ENCODE measurements around the gene PIK3C3.

Gene PIK3C3

DNA sequence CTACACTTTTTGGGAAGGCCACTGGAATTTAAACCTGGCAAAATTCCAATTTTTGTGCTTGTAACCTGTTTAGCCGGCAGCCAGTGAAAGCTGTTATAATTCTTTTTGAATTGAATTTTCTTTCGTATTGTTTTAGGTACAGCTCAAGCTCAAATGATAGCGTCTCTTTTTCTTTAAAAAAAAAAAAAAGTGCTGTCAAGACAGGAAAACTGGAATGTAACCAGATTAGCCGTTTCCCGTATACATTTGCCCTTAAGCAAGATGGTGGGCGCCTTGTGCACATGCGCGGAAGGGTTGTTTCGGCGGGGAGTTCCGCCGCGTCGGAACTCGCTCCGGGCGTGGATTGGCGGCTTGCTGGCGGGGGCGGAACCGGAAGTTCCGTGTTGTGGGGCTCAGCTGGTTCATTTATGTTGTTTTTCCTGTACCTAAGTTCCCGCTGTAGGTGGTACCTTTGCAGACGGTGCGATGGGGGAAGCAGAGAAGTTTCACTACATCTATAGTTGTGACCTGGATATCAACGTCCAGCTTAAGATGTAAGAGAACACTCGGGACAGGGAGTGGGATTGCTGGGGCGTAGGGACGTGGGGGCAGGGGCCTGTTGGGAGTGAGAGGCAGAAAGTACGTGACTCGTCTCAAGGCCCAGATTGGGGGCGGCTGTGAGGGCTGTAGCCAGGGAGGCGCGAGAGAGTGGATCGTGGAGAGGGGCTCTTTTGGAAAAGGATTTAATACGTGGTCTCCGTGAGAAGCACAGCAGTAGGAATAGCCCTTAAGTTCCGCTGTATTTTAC lies at the start of gene PIK3C3:
Gene PIK3C3 (plus strand): TSS at position 408 of the 787 bp plus-strand sequence. CDS start 58 bp downstream, at position 466.
- ChIA-PET POLR2A (interaction anchor here (0.6 to 0.9 kb wide), 2 partner anchors 10 to 44 kb away, joined by 3 read pairs; no protein-coding TSS in a partner anchor), CTCF (interaction anchor here (0.6 kb wide), 2 partner anchors 14 to 33 kb away, joined by 3 to 5 read pairs; no protein-coding TSS in a partner anchor)
- TF ChIP-seq ZNF384 (IDR thresholded peaks at IDR 0.05) (peak; percentile 98), ELF4 (IDR thresholded peaks at IDR 0.05) (0 out of 2 replicates have a peak, but pooled peaks have one; percentile 16), FOXA1 (IDR thresholded peaks at IDR 0.05) (no peak), CTBP1 (IDR thresholded peaks at IDR 0.05; ENCODE audit: borderline replicate concordance) (no peak)
- peak; percentile 83 for DNase-seq (ENCODE audit: extremely low spot score)

DNA sequence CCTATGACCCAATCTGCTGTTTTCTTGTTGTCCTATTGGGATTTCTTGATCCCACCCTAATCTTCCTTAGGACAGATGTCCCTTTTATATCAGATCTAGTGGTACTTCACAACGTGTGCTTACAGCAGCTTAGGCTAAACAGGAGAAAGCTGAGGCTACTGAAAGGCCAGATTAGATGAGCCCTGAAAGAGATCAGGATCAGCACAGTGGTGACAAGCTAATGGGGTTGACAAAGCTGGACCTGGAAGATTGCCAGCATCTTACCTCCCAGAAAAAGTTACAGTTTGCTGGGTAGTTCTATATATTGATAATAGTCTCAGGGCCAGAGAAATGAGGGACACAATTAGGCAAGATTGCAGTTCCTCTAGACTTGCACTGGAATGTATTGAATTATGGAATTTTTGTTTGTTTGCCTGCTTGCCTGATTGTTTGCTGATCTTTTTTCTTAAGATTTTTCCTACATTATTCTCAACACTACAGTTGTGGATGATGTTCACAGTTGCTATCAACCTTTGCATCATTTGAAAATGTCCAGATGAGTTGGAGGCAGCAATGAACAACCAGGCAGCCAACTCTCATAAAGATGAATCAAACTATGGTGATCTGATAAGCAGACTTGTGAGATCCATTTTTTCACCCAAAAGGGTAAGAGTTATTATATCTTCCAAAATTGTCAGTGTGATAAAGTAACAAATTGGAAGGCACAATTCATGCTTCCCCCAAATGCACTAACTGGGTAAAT lies 49.1 kb upstream of the PIK3C3 start:
- DNase-seq (ENCODE audit: extremely low spot score), result no peak
- ChIA-PET POLR2A (no interaction called here), CTCF (no interaction called here)
- no peak for TF ChIP-seq BHLHE40 (IDR thresholded peaks at IDR 0.05; ENCODE audit: borderline replicate concordance)
- TF ChIP-seq SP1 (IDR thresholded peaks at IDR 0.05), result no peak
- TF ChIP-seq FOXK2 (IDR thresholded peaks at IDR 0.05), result no peak
- TF ChIP-seq ZNF384 (IDR thresholded peaks at IDR 0.05), result no peak
- no peak for TF ChIP-seq HDGF (IDR thresholded peaks at IDR 0.05; ENCODE audit: borderline replicate concordance)
- TF ChIP-seq, protein P1, sequence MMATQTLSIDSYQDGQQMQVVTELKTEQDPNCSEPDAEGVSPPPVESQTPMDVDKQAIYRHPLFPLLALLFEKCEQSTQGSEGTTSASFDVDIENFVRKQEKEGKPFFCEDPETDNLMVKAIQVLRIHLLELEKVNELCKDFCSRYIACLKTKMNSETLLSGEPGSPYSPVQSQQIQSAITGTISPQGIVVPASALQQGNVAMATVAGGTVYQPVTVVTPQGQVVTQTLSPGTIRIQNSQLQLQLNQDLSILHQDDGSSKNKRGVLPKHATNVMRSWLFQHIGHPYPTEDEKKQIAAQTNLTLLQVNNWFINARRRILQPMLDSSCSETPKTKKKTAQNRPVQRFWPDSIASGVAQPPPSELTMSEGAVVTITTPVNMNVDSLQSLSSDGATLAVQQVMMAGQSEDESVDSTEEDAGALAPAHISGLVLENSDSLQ (IDR thresholded peaks at IDR 0.05), result no peak
- no peak for TF ChIP-seq FOXM1 (IDR thresholded peaks at IDR 0.05; ENCODE audit: borderline replicate concordance)
- TF ChIP-seq L3MBTL2 (conservative IDR thresholded peaks at IDR 0.05), result no peak
- TF ChIP-seq NFRKB (IDR thresholded peaks at IDR 0.05), result no peak
- TF ChIP-seq LEF1 (IDR thresholded peaks at IDR 0.05; ENCODE audit: borderline replicate concordance), result no peak
- TF ChIP-seq ELF4 (IDR thresholded peaks at IDR 0.05), result no peak
- TF ChIP-seq CTBP1 (IDR thresholded peaks at IDR 0.05; ENCODE audit: borderline replicate concordance), result no peak
- TF ChIP-seq SUZ12 (IDR thresholded peaks at IDR 0.05), result no peak
- TF ChIP-seq TARDBP (IDR thresholded peaks at IDR 0.05), result no peak
- no peak for TF ChIP-seq ARNT (IDR thresholded peaks at IDR 0.05)
- no peak for TF ChIP-seq FOXA1 (IDR thresholded peaks at IDR 0.05)

DNA sequence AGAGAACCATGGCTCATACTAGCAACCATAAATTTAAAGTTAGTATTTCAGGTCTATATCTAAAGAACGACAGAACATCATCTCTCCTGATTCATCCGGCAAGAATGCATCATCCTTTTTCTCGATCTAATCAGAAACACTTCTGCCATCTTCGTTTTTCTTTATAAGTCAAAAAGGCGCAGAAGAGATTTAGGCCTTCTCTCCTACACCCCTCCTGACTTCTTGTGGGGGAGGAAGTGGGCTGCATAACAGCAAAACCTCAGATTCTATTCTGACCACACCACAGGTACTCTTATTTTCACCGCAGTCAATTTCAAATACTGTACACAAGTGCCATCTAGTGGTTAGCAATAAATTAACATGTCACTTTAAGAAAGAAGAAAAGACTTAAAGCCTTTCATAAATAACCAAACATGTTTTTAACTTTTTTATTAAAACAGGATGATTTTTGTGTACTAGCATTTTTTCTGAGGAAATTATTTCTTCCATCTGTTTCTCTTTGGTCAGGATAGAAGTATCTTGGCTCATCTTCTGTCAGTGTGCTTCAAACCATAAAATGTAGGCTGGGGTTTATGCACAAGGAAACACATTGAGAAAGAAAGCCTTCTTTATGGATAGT lies 48.4 kb upstream of the PIK3C3 start:
- CTCF ChIA-PET, result no interaction called here

DNA sequence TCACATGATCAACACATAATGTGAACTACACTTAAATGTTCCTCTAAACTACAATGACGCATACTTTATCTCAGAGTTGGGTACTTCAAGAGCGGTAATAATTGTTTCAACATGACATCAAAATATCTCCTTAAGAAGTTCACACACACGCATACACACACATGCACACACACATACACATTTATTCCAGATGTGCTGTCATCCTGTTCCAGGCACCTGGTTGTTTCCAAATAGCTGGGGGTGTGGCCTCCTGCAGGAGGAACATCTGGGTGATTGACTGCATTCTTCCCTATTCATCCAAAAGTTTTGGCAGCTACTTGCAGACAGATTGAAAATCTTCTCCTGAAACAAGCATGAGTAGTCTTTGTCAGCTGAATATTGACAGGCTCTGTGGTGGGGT lies 37.9 kb upstream of the PIK3C3 start:
- TF ChIP-seq SUZ12 (IDR thresholded peaks at IDR 0.05) (no peak), L3MBTL2 (conservative IDR thresholded peaks at IDR 0.05) (no peak), SP1 (IDR thresholded peaks at IDR 0.05) (no peak), BHLHE40 (IDR thresholded peaks at IDR 0.05; ENCODE audit: borderline replicate concordance) (no peak), CTBP1 (IDR thresholded peaks at IDR 0.05; ENCODE audit: borderline replicate concordance) (no peak), HDGF (IDR thresholded peaks at IDR 0.05; ENCODE audit: borderline replicate concordance) (no peak), NFRKB (IDR thresholded peaks at IDR 0.05) (no peak), FOXK2 (IDR thresholded peaks at IDR 0.05) (no peak), LEF1 (IDR thresholded peaks at IDR 0.05; ENCODE audit: borderline replicate concordance) (no peak), ZNF384 (IDR thresholded peaks at IDR 0.05) (no peak), ELF4 (IDR thresholded peaks at IDR 0.05) (no peak), ARNT (IDR thresholded peaks at IDR 0.05) (no peak)
- ChIA-PET POLR2A (no interaction called here), CTCF (no interaction called here)
- no peak for DNase-seq (ENCODE audit: extremely low spot score)

More for the DNA sequence above, 48.4 kb upstream of the PIK3C3 start:
- TF ChIP-seq LEF1 (IDR thresholded peaks at IDR 0.05; ENCODE audit: borderline replicate concordance) (no peak), FOXA1 (IDR thresholded peaks at IDR 0.05) (no peak), SP1 (IDR thresholded peaks at IDR 0.05) (no peak), HDGF (IDR thresholded peaks at IDR 0.05; ENCODE audit: borderline replicate concordance) (no peak), SUZ12 (IDR thresholded peaks at IDR 0.05) (no peak), ARNT (IDR thresholded peaks at IDR 0.05) (no peak), TARDBP (IDR thresholded peaks at IDR 0.05) (no peak), NFRKB (IDR thresholded peaks at IDR 0.05) (no peak), ZNF384 (IDR thresholded peaks at IDR 0.05) (no peak), L3MBTL2 (conservative IDR thresholded peaks at IDR 0.05) (no peak), CTBP1 (IDR thresholded peaks at IDR 0.05; ENCODE audit: borderline replicate concordance) (no peak), FOXM1 (IDR thresholded peaks at IDR 0.05; ENCODE audit: borderline replicate concordance) (no peak), BHLHE40 (IDR thresholded peaks at IDR 0.05; ENCODE audit: borderline replicate concordance) (no peak)
- TF ChIP-seq, protein P1 (IDR thresholded peaks at IDR 0.05), result no peak
- DNase-seq (ENCODE audit: extremely low spot score), result peak; percentile 15
- POLR2A ChIA-PET, result no interaction called here

DNA sequence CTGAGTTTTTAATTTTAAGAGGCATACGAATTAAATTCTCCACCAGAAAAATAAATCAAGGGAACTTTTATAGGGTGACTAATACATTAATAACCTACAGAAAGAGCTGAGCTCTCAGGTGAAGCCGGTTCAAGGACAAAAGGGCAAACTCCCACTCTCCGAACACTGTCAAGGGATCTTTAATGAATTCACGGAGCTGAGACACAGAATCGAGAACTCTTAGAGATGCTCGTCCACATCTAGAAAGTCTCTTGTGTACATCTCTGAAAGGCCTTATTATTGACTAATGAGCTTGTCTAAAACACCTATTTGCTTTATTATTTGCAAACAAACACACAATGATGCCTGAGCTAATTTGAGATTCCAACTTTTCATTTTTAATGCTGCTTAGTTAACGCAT lies 33.3 kb upstream of the PIK3C3 start:
- ChIA-PET CTCF (no interaction called here), POLR2A (no interaction called here)
- TF ChIP-seq ELF4 (IDR thresholded peaks at IDR 0.05), result no peak

DNA sequence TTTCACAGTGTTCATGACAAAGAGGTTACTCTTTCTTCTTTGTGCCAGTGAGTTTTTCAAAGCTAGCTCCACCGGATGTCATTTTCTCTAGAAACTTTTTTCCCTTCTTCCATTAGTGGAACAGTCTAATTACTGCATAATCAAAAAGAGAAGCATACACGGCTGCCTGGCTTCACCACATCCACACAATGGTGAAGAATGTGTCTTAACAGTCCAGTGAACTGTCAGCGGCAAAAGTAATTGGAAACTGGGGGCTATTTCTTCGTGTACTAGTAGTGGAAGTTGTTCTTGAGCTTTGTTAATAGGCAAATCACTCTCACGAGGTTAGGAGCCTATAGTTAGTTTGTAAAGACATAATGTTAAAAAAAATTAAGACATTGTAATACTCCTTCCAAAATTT lies 32.9 kb upstream of the PIK3C3 start:
- DNase-seq (ENCODE audit: extremely low spot score), result no peak
- TF ChIP-seq ELF4 (IDR thresholded peaks at IDR 0.05) (no peak), LEF1 (IDR thresholded peaks at IDR 0.05; ENCODE audit: borderline replicate concordance) (no peak), FOXA1 (IDR thresholded peaks at IDR 0.05) (no peak), FOXM1 (IDR thresholded peaks at IDR 0.05; ENCODE audit: borderline replicate concordance) (no peak), ZNF384 (IDR thresholded peaks at IDR 0.05) (no peak), CTBP1 (IDR thresholded peaks at IDR 0.05; ENCODE audit: borderline replicate concordance) (no peak), FOXK2 (IDR thresholded peaks at IDR 0.05) (no peak), ARNT (IDR thresholded peaks at IDR 0.05) (no peak)
- TF ChIP-seq, protein P1 (IDR thresholded peaks at IDR 0.05), result no peak
- ChIA-PET POLR2A (no interaction called here), CTCF (interaction anchor here (0.6 kb wide), 1 partner anchor 33 kb away, joined by 5 read pairs; the partner anchor contains the start of gene PIK3C3)

More for the DNA sequence above, 33.3 kb upstream of the PIK3C3 start:
- no peak for DNase-seq (ENCODE audit: extremely low spot score)

All from HEK293T (cell line).